PC-3 (cell line): ENCODE data around the gene AUTS2.

Experiments
- CTCF ChIP-seq: fragments of 300-600 bp; sonication (generic); conservative IDR thresholded peaks from 2 replicates; pipeline ENCODE4 v1.5.1; 2017; ENCODE audit warnings: antibody characterized with exemption, low read depth, mild to moderate bottlenecking, low read length
- EZH2 ChIP-seq: fragments of 300-600 bp; sonication (generic); IDR thresholded peaks from one replicate; pipeline ENCODE4 v1.6.1; 2017; ENCODE audit warnings: antibody characterized with exemption, mild to moderate bottlenecking, low read length; ENCODE audit not compliant: unreplicated experiment
- EZH2phosphoT487 ChIP-seq: fragments of 300-600 bp; sonication (generic); IDR thresholded peaks from 2 replicates; pipeline ENCODE4 v1.6.1; 2018; ENCODE audit warnings: mild to moderate bottlenecking, antibody characterized with exemption, low read length, borderline replicate concordance

DNA sequence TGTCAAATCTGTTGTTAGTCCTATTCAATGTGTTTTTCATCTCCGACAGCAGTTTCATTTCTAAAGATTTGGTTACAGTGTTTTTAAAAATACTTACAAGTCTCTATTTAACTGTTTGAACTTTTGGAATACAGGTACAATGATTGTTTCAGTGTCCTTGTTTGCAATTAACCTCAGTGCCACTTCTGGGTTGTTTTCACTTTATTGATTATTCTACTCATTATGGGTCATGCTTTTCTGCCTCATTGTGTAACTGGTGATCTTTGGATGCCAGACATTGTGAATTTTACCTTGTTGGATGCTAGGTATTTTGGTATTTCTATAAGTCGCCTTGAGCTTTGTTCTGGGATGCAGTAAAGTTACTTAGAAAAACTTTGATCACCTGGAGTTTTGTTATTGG is 331.3 kb downstream of the AUTS2 start:
- TF ChIP-seq CTCF (no peak), EZH2phosphoT487 (no peak), EZH2 (no peak)
